NCI-H226 (cell line): ENCODE measurements around the gene BEND5.

Experiments
- DNase-seq: peaks from one replicate; pipeline ENCODE4 v3.0.0-alpha.2; 2015

The BEND5 gene

DNA sequence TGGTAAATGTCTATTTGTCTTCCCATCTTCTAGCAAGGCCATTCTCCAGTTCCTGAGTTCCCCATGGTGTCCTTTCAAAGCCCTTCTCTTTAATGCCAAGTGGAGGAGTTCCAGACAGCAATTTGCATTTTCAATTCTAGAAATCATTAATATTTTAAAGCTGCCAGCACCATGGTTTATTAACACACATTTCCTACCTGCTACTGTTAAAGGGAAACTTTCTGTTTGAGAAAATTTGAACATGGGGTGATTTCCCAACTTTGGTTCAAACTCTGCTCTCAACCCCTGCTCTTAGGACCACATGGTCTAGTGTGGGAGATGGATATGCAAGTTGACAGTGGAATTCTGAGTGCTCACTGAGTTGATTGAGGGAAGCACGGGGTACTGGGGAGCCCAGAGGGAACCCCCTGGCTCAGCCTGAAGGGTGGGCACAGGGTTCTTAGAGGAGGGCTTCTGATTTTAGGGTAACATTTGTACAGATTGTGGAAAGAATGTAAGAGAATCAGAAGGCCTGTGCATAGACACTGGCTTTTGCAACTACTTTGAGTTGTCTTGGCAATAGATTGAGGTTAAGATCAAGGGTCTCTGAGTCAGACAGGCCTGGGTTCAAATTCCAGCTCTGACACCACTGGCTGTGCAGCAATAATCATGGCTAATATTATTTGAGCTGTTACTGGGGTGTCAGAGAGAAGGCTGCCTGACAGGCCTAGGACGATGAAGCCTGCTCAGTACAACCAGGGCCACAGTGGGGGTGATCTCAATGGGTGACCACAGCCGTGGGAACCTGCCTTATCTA, 97.8 kb downstream of the BEND5 start:
- DNase-seq: no peak
